Left renal pelvis (tissue), 4 donors: ENCODE data around the gene RPTOR. TPM values are rescaled to one million over a fixed set of nuclear protein-coding genes. Genes with fewer than 3 reads are reported as not detected.
"Not testable (repeated sequence)": the region's sequence is repeated elsewhere in the genome, so short reads cannot be mapped to it uniquely, and the experiment has no call there.

Source experiments
- DNase-seq, 4 donors: peaks; one replicate each; pipeline ENCODE4 v3.0.0-alpha.2; 2013; ENCODE audit warnings: low read depth in 4 of 4, low spot score in 3 of 4
- polyA plus RNA-seq, 4 donors: library from polyadenylated mRNA; unstranded; fragments of 120-200 nt; gene quantifications; one replicate each; pipeline ENCODE4 v1.2.1, GENCODE V29; 2013; ENCODE audit not compliant: insufficient read length in 4 of 4

RPTOR gene
- polyA plus RNA-seq, 4 donors, result 15.1 to 21.2 (median 16.9) TPM

GRCh38 chr17:80545499-80545826 is 825 bp downstream of the RPTOR start:
- no peak for DNase-seq

- DNase-seq, result no peak
Observed at GRCh38 chr17:80546267-80546666, 1.6 kb downstream of the RPTOR start.

GRCh38 chr17:80552523-80552922 is 7.9 kb downstream of the RPTOR start:
- DNase-seq, result no peak

- no peak for DNase-seq
Observed at GRCh38 chr17:80555266-80555665, 10.6 kb downstream of the RPTOR start.

- DNase-seq, result no peak
Observed at GRCh38 chr17:80558046-80558445, 13.4 kb downstream of the RPTOR start.

- DNase-seq, result no peak
Observed at GRCh38 chr17:80559825-80560251, 15.2 kb downstream of the RPTOR start.

GRCh38 chr17:80561541-80562114 is 17.0 kb downstream of the RPTOR start:
- DNase-seq, result no peak

- no peak for DNase-seq
Observed at GRCh38 chr17:80564545-80564944, 19.9 kb downstream of the RPTOR start.

- DNase-seq, result no peak
Observed at GRCh38 chr17:80565343-80566053, 20.9 kb downstream of the RPTOR start.

- no peak for DNase-seq
Observed at GRCh38 chr17:80566054-80566400, 21.4 kb downstream of the RPTOR start.

- DNase-seq, result no peak
Observed at GRCh38 chr17:80568246-80568645, 23.6 kb downstream of the RPTOR start.

- DNase-seq, result no peak
Observed at GRCh38 chr17:80569924-80570323, 25.3 kb downstream of the RPTOR start.

GRCh38 chr17:80573701-80574100 is 29.1 kb downstream of the RPTOR start:
- DNase-seq, result no peak

- DNase-seq, result no peak
Observed at GRCh38 chr17:80574496-80574895, 29.9 kb downstream of the RPTOR start.

- DNase-seq, result peak; percentile 50 to 64 (median 57)
Observed at GRCh38 chr17:80575057-80575875, 30.6 kb downstream of the RPTOR start.

- DNase-seq, result no peak
Observed at GRCh38 chr17:80577876-80578570, 33.4 kb downstream of the RPTOR start.

- DNase-seq, result not testable (repeated sequence)
Observed at GRCh38 chr17:80578668-80579388, 34.2 kb downstream of the RPTOR start.

- no peak for DNase-seq
Observed at GRCh38 chr17:80582165-80582564, 37.5 kb downstream of the RPTOR start.

GRCh38 chr17:80584176-80584905 is 39.7 kb downstream of the RPTOR start:
- no peak for DNase-seq
